SK-N-SH (cell line): ENCODE measurements around the gene RNF126. TPM values are rescaled to one million over a fixed set of nuclear protein-coding genes. Genes with fewer than 3 reads are reported as not detected.
"Not testable (repeated sequence)": the region's sequence is repeated elsewhere in the genome, so short reads cannot be mapped to it uniquely, and the experiment has no call there.

Experiments
- CTCF ChIA-PET: fragments of 300-600, 350-600 bp; formaldehyde crosslinking; extraction: SDS; loops from one replicate; lab custom pipeline; 2021; lab: Yijun Ruan, JAX
- POLR2A ChIA-PET: fragments of 350-600 bp; sonication (Branson Sonifier 250); formaldehyde crosslinking; extraction: SDS; loops from one replicate; lab custom pipeline; 2020; ENCODE audit warnings: antibody characterized with exemption, inconsistent platforms; lab: Yijun Ruan, JAX
- DNase-seq: peaks from one replicate; pipeline ENCODE4 v3.0.0; 2012
- H2AFZ ChIP-seq: fragments of 200-600 bp; sonication (generic); 2 replicates; pipeline ENCODE4 v1.8.1; 2016; ENCODE audit warnings: antibody characterized with exemption, mild to moderate bottlenecking, low read depth
- H3F3A ChIP-seq: fragments of 200-600 bp; sonication (generic); replicated peaks from 2 replicates; pipeline ENCODE3; 2016; ENCODE audit warnings: antibody characterized with exemption, mild to moderate bottlenecking; ENCODE audit not compliant: insufficient read depth
- H3K27ac ChIP-seq, 2 experiments: fragments of 200-500 bp in 1 of 2; fragments of 200-600 bp in 1 of 2; sonication (Bioruptor generic) in 1 of 2; sonication (generic), shearing (Covaris generic) in 1 of 2; 2 replicates each; pipeline versions ENCODE4 v1.5.1 to v1.6.1; 2014 to 2016; ENCODE audit warnings: low read depth in 2 of 2, inconsistent platforms in 1 of 2, low read length in 1 of 2, mild to moderate bottlenecking in 1 of 2, mixed read lengths in 1 of 2
- H3K27me3 ChIP-seq: fragments of 200-600 bp; sonication (generic), shearing (Covaris generic); 2 replicates; pipeline ENCODE4 v1.6.1; 2016; ENCODE audit warnings: mixed run types; ENCODE audit not compliant: insufficient read depth
- H3K36me3 ChIP-seq, 2 experiments: fragments of 200-500 bp in 1 of 2; fragments of 200-600 bp in 1 of 2; sonication (Bioruptor generic) in 1 of 2; sonication (generic) in 1 of 2; replicated peaks in 1 of 2; 2 replicates each; pipeline versions ENCODE3 to v1.5.1; 2014 to 2016; ENCODE audit warnings: low read length in 1 of 2, mild to moderate bottlenecking in 1 of 2; ENCODE audit not compliant: insufficient read depth in 2 of 2, control insufficient read depth in 1 of 2
- H3K4me1 ChIP-seq, 2 experiments: fragments of 200-500 bp in 1 of 2; fragments of 200-600 bp in 1 of 2; sonication (Bioruptor generic) in 1 of 2; sonication (generic), shearing (Covaris generic) in 1 of 2; 2 replicates each; pipeline versions ENCODE4 v1.5.1 to v1.6.1; 2014 to 2016; ENCODE audit warnings: low read depth in 1 of 2, low read length in 1 of 2, mixed run types in 1 of 2; ENCODE audit not compliant: insufficient read depth in 2 of 2, control insufficient read depth in 1 of 2
- H3K4me2 ChIP-seq: fragments of 200-600 bp; sonication (generic), shearing (Covaris generic); 2 replicates; pipeline ENCODE4 v1.6.1; 2017; ENCODE audit warnings: mixed run types
- H3K4me3 ChIP-seq, 2 experiments: fragments of 200-500 bp in 1 of 2; fragments of 200-600 bp in 1 of 2; sonication (Bioruptor generic) in 1 of 2; sonication (generic), shearing (Covaris generic) in 1 of 2; 2 replicates each; pipeline versions ENCODE4 v1.5.1 to v1.8.1; 2014 to 2016; ENCODE audit warnings: low read depth in 2 of 2, inconsistent platforms in 1 of 2, low read length in 1 of 2, mild to moderate bottlenecking in 1 of 2, mixed read lengths in 1 of 2, moderate library complexity in 1 of 2
- H3K79me2 ChIP-seq: fragments of 200-600 bp; sonication (generic); 2 replicates; pipeline ENCODE4 v1.8.1; 2017; ENCODE audit warnings: mild to moderate bottlenecking; ENCODE audit not compliant: insufficient read depth
- H3K9ac ChIP-seq: fragments of 200-600 bp; sonication (generic); 2 replicates; pipeline ENCODE4 v1.6.1; 2017; ENCODE audit warnings: mixed run types
- H3K9me2 ChIP-seq: fragments of 200-600 bp; sonication (generic); 2 replicates; pipeline ENCODE4 v1.6.1; 2017; ENCODE audit warnings: mixed run types
- H3K9me3 ChIP-seq: fragments of 200-600 bp; sonication (generic); 2 replicates; pipeline ENCODE4 v1.6.1; 2017; ENCODE audit warnings: mixed run types, mild to moderate bottlenecking, moderate library complexity
- H4K20me1 ChIP-seq: fragments of 200-600 bp; sonication (generic); 2 replicates; pipeline ENCODE4 v1.6.1; 2017; ENCODE audit warnings: mild to moderate bottlenecking, mixed run types; ENCODE audit not compliant: insufficient read depth
- EZH2phosphoT487 ChIP-seq: fragments of 200-600 bp; sonication (generic); IDR thresholded peaks from 2 replicates; pipeline ENCODE4 v1.6.1; 2017; ENCODE audit warnings: low read depth, mixed run types, mild to moderate bottlenecking, antibody characterized with exemption, moderate library complexity, borderline replicate concordance
- GABPA ChIP-seq: IDR thresholded peaks from 2 replicates; pipeline ENCODE4 v1.4.0; 2012; ENCODE audit warnings: low read depth, mild to moderate bottlenecking
- JUND ChIP-seq: IDR thresholded peaks from 2 replicates; pipeline ENCODE4 v1.4.0; 2012
- MEF2A ChIP-seq: IDR thresholded peaks from 2 replicates; pipeline ENCODE4 v1.4.0; 2012; ENCODE audit warnings: low read depth, borderline replicate concordance
- RCOR1 ChIP-seq: fragments of 150-350 bp; IDR thresholded peaks from 2 replicates; pipeline ENCODE4 v1.6.1; 2017; ENCODE audit warnings: antibody characterized with exemption, low read length
- RFX5 ChIP-seq: IDR thresholded peaks from 2 replicates; pipeline ENCODE4 v1.6.1; 2012; ENCODE audit warnings: mild to moderate bottlenecking, improper control_type of control experiment, low read length
- SIN3A ChIP-seq: IDR thresholded peaks from 2 replicates; pipeline ENCODE4 v1.6.1; 2012; ENCODE audit warnings: low read depth, mild to moderate bottlenecking, low read length, moderate library complexity, borderline replicate concordance
- SMC3 ChIP-seq: IDR thresholded peaks from 2 replicates; pipeline ENCODE4 v1.6.1; 2012; ENCODE audit warnings: low read depth, low read length, improper control_type of control experiment
- TAF1 ChIP-seq: IDR thresholded peaks from 2 replicates; pipeline ENCODE4 v1.6.1; 2012; ENCODE audit warnings: low read depth, mild to moderate bottlenecking, low read length, moderate library complexity, borderline replicate concordance
- TCF12 ChIP-seq: IDR thresholded peaks from 2 replicates; pipeline ENCODE4 v1.4.0; 2012
- WGBS: methylation state at CpG from one replicate; pipeline ENCODE4 v1.1.6; 2017; ENCODE audit warnings: low lambda C conversion rate; 5-methylcytosine and 5-hydroxymethylcytosine counted together
- polyA plus RNA-seq, 3 experiments: library from polyadenylated mRNA; depleted of rRNA; stranded (reverse); fragments of >200 nt; gene quantifications; 2 replicates each; pipeline ENCODE4 v1.2.3, GENCODE V29; 2012
- TF ChIP-seq, protein P1 (sequence below): fragments of 150-350 bp; IDR thresholded peaks from 2 replicates; pipeline ENCODE4 v1.6.1; 2016; ENCODE audit warnings: mild to moderate bottlenecking, low read depth, low read length

RNF126 gene
- polyA plus RNA-seq, 1 of the 3 experiments (the other 2 are of a cell fraction), result 12.9 TPM

DNA sequence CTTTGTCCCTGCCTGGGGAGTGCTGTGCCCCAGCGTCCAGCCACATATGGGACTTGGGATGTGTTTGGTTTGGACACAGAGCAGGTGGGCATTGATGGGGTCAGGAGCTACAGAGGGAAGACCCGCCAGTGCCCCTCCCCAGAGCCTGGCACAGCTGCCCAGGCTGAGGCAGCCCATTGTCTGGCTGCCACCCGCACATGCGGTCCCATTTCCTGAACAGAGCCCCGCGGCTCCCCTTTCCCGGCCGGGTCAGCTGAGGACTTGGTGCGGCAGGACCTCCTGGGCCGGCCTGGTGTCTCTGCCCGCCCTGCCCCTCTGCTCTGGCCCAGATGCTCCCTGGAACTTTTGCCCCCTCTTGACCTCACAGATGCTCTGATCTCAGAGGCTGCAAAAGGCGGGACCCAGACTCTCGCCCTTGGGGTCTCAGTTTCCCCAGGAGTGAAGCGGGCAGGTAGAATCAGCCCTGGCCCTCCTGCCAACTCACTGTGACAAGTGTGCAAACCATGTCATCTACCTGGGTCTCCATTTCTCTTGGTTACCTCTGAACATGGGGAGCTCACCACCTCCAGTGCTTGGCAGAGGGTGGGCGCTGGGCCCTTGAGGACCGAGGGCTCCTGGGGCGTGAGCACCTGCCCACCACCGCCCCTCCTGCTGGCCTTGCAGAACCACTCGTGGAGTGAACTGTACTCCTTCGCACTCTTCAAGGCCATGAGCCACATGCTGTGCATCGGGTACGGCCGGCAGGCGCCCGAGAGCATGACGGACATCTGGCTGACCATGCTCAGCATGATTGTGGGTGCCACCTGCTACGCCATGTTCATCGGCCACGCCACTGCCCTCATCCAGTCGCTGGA lies 55.5 kb downstream of the RNF126 start:
- Histone ChIP-seq H2AFZ (no peak overlapping the region), H3K36me3 (no peaks in the 10 kb centered on the region), H3K79me2 (no peaks in the 10 kb centered on the region), H4K20me1 (no peaks in the 10 kb centered on the region), H3K9ac (no peak overlapping the region), H3K27me3 (no peaks in the 10 kb centered on the region), H3K4me3 (no peak overlapping the region), H3K9me2 (no peaks in the 10 kb centered on the region), H3K4me2 (no peak overlapping the region), H3K4me1 (peaks cover 5 to 35% of the 10 kb centered on the region in 2 experiments; a peak in 3 of 4 replicates), H3K9me3 (no peaks in the 10 kb centered on the region), H3K27ac (no peak overlapping the region), H3F3A (peaks cover 26% of the 10 kb centered on the region)
- ChIA-PET POLR2A (no interaction called here), CTCF (interaction anchor here (0.7 to 1.8 kb wide), 7 partner anchors 18 to 57 kb away, joined by 3 to 10 read pairs (median 3); partner anchors contain the start of gene RNF126)
- DNase-seq, result no peak
- WGBS, result 95% methylated on average over 19 of the region's 30 CpGs
- TF ChIP-seq MEF2A, result no peak
- TF ChIP-seq TAF1, result no peak
- TF ChIP-seq, protein P1, sequence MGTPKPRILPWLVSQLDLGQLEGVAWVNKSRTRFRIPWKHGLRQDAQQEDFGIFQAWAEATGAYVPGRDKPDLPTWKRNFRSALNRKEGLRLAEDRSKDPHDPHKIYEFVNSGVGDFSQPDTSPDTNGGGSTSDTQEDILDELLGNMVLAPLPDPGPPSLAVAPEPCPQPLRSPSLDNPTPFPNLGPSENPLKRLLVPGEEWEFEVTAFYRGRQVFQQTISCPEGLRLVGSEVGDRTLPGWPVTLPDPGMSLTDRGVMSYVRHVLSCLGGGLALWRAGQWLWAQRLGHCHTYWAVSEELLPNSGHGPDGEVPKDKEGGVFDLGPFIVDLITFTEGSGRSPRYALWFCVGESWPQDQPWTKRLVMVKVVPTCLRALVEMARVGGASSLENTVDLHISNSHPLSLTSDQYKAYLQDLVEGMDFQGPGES, result no peak
- no peak for TF ChIP-seq RFX5
- no peak for TF ChIP-seq SMC3
- TF ChIP-seq GABPA, result no peak
- TF ChIP-seq RCOR1, result no peak
- TF ChIP-seq TCF12, result no peak
- no peak for TF ChIP-seq JUND
- TF ChIP-seq SIN3A, result no peak
- TF ChIP-seq EZH2phosphoT487, result no peak

DNA sequence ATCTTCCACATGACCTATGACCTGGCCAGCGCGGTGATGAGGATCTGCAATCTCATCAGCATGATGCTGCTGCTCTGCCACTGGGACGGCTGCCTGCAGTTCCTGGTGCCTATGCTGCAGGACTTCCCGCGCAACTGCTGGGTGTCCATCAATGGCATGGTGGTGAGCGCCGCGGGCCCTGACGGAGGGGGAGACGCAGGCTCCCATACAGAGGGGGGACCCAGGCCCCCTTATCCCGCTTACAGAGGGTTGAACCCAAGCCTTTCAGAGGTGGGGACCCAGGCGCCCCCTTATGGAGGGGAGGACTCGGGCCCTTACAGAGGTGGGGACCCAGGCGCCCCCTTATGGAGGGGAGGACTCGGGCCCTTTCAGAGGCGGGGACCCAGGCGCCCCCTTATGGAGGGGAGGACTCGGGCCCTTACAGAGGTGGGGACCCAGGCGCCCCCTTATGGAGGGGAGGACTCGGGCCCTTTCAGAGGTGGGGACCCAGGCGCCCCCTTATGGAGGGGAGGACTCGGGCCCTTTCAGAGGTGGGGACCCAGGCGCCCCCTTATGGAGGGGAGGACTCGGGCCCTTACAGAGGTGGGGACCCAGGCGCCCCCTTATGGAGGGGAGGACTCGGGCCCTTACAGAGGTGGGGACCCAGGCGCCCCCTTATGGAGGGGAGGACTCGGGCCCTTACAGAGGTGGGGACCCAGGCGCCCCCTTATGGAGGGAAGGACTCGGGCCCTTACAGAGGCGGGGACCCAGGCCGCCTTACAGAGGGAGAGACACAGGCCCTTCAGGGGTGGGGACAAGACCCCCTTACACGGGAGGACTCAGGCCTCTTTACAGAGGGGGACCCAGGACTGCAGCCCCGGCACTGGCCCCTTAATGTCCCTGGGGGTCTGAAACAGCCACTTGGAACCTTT lies 57.7 kb downstream of the RNF126 start:
- ChIA-PET POLR2A (interaction anchor here (0.7 kb wide), 1 partner anchor 83 kb away, joined by 3 read pairs; no protein-coding TSS in a partner anchor), CTCF (interaction anchor here (0.7 to 1.8 kb wide), 12 partner anchors 13 to 72 kb away, joined by 3 to 10 read pairs (median 4); partner anchors contain the start of genes FSTL3 and RNF126)
- not testable (repeated sequence) for H2AFZ ChIP-seq, H3K27me3 ChIP-seq, H3K36me3 ChIP-seq, H3K9me3 ChIP-seq, H3K9ac ChIP-seq, H3K4me2 ChIP-seq, H3K79me2 ChIP-seq, H3K9me2 ChIP-seq, H4K20me1 ChIP-seq
- peaks cover 14% of the 10 kb centered on the region for H3F3A ChIP-seq
- no CpG with 5 or more reads among the region's 34 CpGs for WGBS
- peak overlapping the region in 1 of 2 experiments; percentile 31; a peak in 2 of 4 replicates for H3K4me3 ChIP-seq
- DNase-seq, result peak; percentile 74
- peaks cover 0 to 22% of the 10 kb centered on the region in 2 experiments; a peak in 1 of 4 replicates for H3K4me1 ChIP-seq
- peak overlapping the region in 1 of 2 experiments; percentile 72; a peak in 2 of 4 replicates for H3K27ac ChIP-seq
